ENCODE results near the gene GIMAP8. TPM values are rescaled to one million over a fixed set of nuclear protein-coding genes. Genes with fewer than 3 reads are reported as not detected.

Gene GIMAP8
- total RNA-seq, 2 donors from 2014 or later, result 6.6 to 9.6 TPM

DNA sequence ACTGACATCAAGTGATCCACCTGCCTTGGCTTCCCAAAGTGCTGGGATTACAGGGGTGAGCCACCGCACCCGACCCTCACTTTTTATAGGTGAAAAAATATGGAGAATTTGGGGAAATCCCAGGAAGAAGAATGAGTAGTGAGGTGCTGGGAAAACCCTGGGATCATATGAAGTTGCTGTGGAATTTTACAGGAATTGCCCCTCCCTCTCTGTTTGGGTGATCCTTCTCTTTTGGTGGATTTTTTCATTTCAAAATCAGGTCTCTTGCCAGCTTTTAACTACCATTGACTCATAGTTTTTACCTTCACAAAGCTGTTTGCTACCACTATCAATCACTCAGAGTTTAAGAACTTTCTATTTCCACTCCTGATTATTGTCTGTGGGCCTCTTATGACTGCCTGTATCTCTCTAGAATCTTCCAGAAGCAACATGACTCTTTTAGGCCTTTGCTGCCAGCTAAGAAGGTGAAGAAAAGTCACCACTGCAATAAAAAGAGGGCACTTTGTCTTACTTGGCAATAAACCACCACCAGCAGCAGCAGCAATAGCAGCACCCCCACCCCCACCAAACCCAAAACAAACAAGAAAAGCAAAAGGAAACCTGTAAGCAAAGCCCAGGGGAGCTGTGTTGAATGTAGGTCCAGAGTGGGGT is 4.0 kb upstream of the GIMAP8 start:
- no peak overlapping the region for H3K4me3 ChIP-seq
- no peaks in the 10 kb centered on the region for H3K27me3 ChIP-seq
- DNase-seq (ENCODE audit: low spot score), result no peak
- H3K4me1 ChIP-seq, result peaks cover 0 to 25% of the 10 kb centered on the region in 2 donors
- TF ChIP-seq, protein P1, sequence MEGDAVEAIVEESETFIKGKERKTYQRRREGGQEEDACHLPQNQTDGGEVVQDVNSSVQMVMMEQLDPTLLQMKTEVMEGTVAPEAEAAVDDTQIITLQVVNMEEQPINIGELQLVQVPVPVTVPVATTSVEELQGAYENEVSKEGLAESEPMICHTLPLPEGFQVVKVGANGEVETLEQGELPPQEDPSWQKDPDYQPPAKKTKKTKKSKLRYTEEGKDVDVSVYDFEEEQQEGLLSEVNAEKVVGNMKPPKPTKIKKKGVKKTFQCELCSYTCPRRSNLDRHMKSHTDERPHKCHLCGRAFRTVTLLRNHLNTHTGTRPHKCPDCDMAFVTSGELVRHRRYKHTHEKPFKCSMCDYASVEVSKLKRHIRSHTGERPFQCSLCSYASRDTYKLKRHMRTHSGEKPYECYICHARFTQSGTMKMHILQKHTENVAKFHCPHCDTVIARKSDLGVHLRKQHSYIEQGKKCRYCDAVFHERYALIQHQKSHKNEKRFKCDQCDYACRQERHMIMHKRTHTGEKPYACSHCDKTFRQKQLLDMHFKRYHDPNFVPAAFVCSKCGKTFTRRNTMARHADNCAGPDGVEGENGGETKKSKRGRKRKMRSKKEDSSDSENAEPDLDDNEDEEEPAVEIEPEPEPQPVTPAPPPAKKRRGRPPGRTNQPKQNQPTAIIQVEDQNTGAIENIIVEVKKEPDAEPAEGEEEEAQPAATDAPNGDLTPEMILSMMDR (IDR thresholded peaks at IDR 0.05), result no peak
- H3K36me3 ChIP-seq, result no peaks in the 10 kb centered on the region
- H3K9me3 ChIP-seq, result peaks cover 0 to 10% of the 10 kb centered on the region in 2 donors
- H3K27ac ChIP-seq, result peak overlapping the region in 1 of 2 donors; percentile 13

DNA sequence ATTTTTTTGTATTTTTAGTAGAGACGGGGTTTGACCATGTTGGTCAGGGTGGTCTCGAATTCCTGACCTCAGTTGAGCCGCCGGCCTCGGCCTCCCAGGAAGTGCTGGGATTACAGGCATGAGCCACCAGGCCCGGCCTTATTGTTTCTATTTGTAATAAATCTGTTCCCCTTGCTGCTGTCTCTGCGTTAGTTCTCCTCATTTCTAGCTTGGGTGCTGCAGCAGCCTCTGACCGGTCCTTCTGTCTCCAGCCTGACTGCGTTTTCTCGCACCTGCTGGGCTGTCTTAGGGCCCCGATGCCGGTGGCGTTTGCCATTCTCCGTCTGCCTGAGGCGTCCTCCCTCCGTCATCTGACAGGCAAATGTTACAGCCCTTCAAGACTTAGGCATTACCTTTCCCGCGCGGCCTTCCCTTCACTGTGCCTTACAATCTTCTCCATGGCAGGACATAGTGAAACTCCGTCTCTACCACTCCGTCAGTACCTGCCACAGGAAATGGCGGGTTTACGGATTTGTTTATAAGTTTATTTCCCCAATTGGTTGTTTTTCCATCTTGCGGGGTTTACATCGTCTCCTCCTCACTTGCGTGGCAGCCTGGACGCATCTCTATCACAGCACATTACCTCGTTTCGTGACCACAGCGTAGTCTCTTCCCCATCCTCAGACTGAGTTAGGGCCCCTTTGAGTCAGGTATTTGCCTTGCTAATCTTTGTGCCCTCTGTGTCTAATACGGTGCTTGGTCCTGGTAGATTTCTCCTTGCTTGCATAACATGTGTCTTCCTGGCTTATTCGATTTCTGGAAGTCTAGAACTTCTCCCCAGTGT is 2.3 kb upstream of the GIMAP8 start:
- Histone ChIP-seq H3K36me3 (no peaks in the 10 kb centered on the region), H3K4me3 (no peak overlapping the region), H3K27ac (no peak overlapping the region), H3K27me3 (no peaks in the 10 kb centered on the region), H3K4me1 (peaks cover 0 to 25% of the 10 kb centered on the region in 2 donors), H3K9me3 (no peaks in the 10 kb centered on the region)
- TF ChIP-seq, protein P1 (IDR thresholded peaks at IDR 0.05), result no peak
- no peak for DNase-seq (ENCODE audit: low spot score)

DNA sequence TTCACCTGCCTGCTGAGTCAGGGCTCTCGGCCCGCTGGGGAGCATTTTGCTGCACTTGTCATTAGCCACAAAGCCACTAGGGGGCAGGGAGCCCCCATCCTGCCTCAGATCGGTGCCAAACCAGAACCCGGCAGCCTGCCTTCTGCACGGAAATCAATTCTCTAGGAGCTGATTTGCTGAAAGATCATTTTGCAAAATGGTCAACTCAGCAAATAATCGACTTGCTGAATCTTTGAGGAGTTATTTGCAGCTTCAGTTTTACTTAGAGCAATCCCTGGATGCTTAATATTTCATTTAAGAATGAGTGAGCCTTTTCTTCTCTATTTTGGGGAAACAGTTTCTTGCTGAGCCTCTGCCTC is 1.7 kb upstream of the GIMAP8 start:
- Histone ChIP-seq H3K27ac (peak overlapping the region in 1 of 2 donors; percentile 73), H3K4me3 (no peak overlapping the region)

DNA sequence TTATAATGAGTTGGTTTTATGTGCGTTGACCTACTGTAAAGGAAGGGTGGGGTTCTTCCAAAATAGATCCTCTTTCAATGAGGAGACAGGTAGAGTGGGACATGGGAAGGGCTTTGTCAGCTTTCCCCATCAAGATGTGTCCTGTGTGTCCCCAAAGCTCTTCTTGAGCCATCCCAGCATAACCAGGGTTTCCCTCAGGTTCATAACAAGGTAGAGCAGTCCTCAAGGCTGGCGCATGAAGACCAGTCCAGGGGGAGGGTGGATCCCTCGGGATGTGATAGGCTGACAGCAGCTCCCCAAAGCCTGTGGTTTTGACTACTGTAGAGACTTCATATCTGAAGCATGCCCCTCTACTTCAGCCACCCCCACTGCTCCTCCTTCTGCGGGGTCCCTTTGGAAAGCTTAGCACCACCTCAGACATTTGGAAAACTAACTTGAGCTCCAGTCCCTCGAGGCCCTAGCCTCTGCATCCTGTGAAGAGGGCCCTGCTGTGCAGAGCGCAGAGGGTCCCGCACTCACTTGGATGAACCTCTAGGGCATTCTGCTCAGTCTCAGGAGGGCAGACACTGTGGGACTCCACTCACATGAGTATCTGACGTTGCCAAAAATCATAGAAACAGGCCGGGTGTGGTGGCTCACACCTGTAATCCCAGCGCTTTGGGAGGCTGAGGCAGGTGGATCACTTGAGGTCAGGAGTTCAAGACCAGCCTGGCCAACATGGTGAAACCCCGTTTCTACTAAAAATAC is 1.1 kb upstream of the GIMAP8 start:
- H3K4me3 ChIP-seq, result no peak overlapping the region
- DNase-seq (ENCODE audit: low spot score), result no peak
- H3K27ac ChIP-seq, result peak overlapping the region; percentile 70 to 73
- no peaks in the 10 kb centered on the region for H3K9me3 ChIP-seq
- TF ChIP-seq, protein P1 (IDR thresholded peaks at IDR 0.05), result no peak
- no peaks in the 10 kb centered on the region for H3K36me3 ChIP-seq
- H3K27me3 ChIP-seq, result no peaks in the 10 kb centered on the region
- H3K4me1 ChIP-seq, result peaks cover 0 to 25% of the 10 kb centered on the region in 2 donors

More for the DNA sequence above, 1.7 kb upstream of the GIMAP8 start:
- Histone ChIP-seq H3K4me1 (peaks cover 0 to 25% of the 10 kb centered on the region in 2 donors), H3K9me3 (no peaks in the 10 kb centered on the region), H3K27me3 (no peaks in the 10 kb centered on the region), H3K36me3 (no peaks in the 10 kb centered on the region)
- peak; percentile 78 for DNase-seq (ENCODE audit: low spot score)
- TF ChIP-seq, protein P1 (IDR thresholded peaks at IDR 0.05), result peak; percentile 71 to 94

DNA sequence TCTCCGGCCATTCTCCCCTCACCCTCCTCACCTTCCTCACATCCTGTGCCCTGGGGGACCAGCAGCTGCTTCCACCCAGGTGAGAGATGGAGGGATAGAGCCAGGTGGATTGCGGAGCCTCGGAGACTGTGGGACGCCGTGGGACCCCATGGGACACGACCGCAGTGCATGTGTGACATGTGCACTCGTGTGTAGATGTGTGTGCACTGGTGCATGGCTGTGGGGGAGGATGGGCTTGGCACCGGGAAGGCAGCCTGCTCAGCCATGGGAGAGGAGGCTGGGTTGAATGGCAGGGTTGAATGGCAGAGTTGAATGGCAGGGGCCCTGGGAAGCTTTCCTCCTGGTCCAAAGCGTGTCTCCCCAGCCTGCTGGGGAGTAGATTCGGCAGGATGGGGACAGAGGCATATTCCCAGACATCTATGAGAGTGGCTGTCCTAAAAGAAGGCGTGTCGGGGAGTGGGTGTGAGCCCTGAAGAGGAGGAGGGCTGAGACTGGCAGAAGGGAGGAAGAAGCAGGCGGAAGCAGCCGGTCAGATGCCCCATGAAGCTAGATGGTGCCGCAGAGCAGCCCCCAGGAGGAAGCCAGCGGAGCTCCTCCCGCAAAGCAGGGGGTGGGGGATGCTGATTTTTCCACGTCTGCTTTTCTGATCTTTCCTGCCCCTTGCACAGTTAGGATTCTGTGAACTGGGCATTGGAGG is 815 bp downstream of the GIMAP8 start:
- H3K36me3 ChIP-seq, result no peaks in the 10 kb centered on the region
- peaks cover 0 to 3% of the 10 kb centered on the region in 2 donors for H3K9me3 ChIP-seq
- peaks cover 0 to 23% of the 10 kb centered on the region in 2 donors for H3K4me1 ChIP-seq
- H3K27ac ChIP-seq, result peak overlapping the region; percentile 70 to 73
- no peaks in the 10 kb centered on the region for H3K27me3 ChIP-seq
- DNase-seq (ENCODE audit: low spot score), result no peak
- H3K4me3 ChIP-seq, result peak overlapping the region; percentile 38 to 50
- TF ChIP-seq, protein P1 (IDR thresholded peaks at IDR 0.05), result no peak

Data from right atrium auricular region (tissue), 2 donors.